Measurements from ENCODE around the gene GABRB1. TPM values are rescaled to one million over a fixed set of nuclear protein-coding genes. Genes with fewer than 3 reads are reported as not detected.

Gene GABRB1
- total RNA-seq, 1 donor from 2014 or later = 4.0 TPM

- Histone ChIP-seq H3K27me3 (ENCODE audit: low read depth) (no peaks in the 10 kb centered on the region), H3K4me3 (no peak overlapping the region)
These were observed 20.4 kb upstream of the GABRB1 start for GRCh38 chr4:47010912-47011446.

GRCh38 chr4:47012676-47013075, 18.7 kb upstream of the GABRB1 start:
- Histone ChIP-seq H3K36me3 (no peaks in the 10 kb centered on the region), H3K4me3 (no peak overlapping the region), H3K4me1 (peaks cover 12% of the 10 kb centered on the region), H3K27me3 (ENCODE audit: low read depth) (no peaks in the 10 kb centered on the region), H3K27ac (replicated peaks) (no peak overlapping the region), H3K9me3 (replicated peaks) (peaks cover 6% of the 10 kb centered on the region)
- no peak for DNase-seq
- intact Hi-C loops (cut with micrococcal nuclease) = no loop called here
- TF ChIP-seq CTCF (IDR thresholded peaks at IDR 0.05; ENCODE audit: borderline replicate concordance) = no peak

More at GRCh38 chr4:47010912-47011446, 20.4 kb upstream of the GABRB1 start:
- Histone ChIP-seq H3K9me3 (replicated peaks) (peaks cover 6% of the 10 kb centered on the region), H3K36me3 (no peaks in the 10 kb centered on the region), H3K27ac (replicated peaks) (peak overlapping the region; percentile 28), H3K4me1 (peaks cover 12% of the 10 kb centered on the region)
- no peak for DNase-seq
- intact Hi-C loops (cut with micrococcal nuclease) = no loop called here
- TF ChIP-seq CTCF (IDR thresholded peaks at IDR 0.05; ENCODE audit: borderline replicate concordance) = no peak

DNA sequence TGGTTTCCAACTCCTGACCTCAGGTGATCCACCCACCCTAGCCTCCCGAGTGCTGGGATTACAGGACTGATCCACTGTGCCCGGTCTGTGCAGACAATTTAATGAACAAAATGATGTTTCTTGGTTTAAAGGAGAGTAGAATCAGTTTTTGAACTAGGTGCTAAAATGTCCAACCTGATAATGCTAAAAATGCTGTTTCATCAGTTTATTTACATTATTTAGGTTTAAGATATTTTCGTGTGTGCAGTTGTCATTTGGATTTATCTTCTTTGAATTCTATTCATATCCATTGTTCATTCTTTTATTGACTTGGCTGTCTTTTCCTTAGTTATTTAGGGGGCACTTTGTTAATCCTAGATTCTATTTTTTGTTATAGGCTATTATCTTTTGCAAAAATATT, 18.0 kb upstream of the GABRB1 start:
- H3K27ac ChIP-seq (replicated peaks) = no peak overlapping the region
- H3K36me3 ChIP-seq = no peaks in the 10 kb centered on the region
- DNase-seq = no peak
- no peak overlapping the region for H3K4me3 ChIP-seq
- H3K9me3 ChIP-seq (replicated peaks) = peaks cover 6% of the 10 kb centered on the region
- no peaks in the 10 kb centered on the region for H3K27me3 ChIP-seq (ENCODE audit: low read depth)
- TF ChIP-seq CTCF (IDR thresholded peaks at IDR 0.05; ENCODE audit: borderline replicate concordance) = no peak
- intact Hi-C loops (cut with micrococcal nuclease) = no loop called here
- H3K4me1 ChIP-seq = peaks cover 12% of the 10 kb centered on the region

- DNase-seq = no peak
- H3K4me1 ChIP-seq = no peaks in the 10 kb centered on the region
- TF ChIP-seq CTCF (IDR thresholded peaks at IDR 0.05; ENCODE audit: borderline replicate concordance) = no peak
- H3K4me3 ChIP-seq = no peak overlapping the region
- intact Hi-C loops (cut with micrococcal nuclease) = no loop called here
- H3K27me3 ChIP-seq (ENCODE audit: low read depth) = no peaks in the 10 kb centered on the region
- no peak overlapping the region for H3K27ac ChIP-seq (replicated peaks)
- no peaks in the 10 kb centered on the region for H3K36me3 ChIP-seq
- H3K9me3 ChIP-seq (replicated peaks) = no peaks in the 10 kb centered on the region
These were observed 14.3 kb upstream of the GABRB1 start for GRCh38 chr4:47017081-47017480.

DNA sequence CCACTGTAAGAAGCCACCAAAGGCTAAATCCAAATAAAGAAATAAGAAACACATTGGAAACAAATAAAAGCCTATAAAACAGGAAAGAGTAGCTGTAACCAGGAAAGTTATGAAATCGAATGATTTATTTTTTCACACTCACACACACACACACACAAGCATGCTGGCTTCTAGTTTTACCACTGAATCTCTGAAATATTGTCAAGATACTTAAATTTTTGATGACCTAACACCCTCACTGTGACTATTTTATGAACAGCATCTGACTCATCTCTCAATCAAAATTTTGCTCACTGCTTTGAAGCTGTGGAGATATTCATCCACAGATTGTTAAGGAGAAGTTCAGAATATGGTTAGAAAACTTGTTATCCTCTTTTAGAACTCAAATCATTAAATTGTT, 13.9 kb upstream of the GABRB1 start:
- no peak overlapping the region for H3K27ac ChIP-seq (replicated peaks)
- no peak overlapping the region for H3K4me3 ChIP-seq
- no peak for TF ChIP-seq CTCF (IDR thresholded peaks at IDR 0.05; ENCODE audit: borderline replicate concordance)
- intact Hi-C loops (cut with micrococcal nuclease) = no loop called here
- no peaks in the 10 kb centered on the region for H3K9me3 ChIP-seq (replicated peaks)
- no peaks in the 10 kb centered on the region for H3K4me1 ChIP-seq
- no peak for DNase-seq
- H3K36me3 ChIP-seq = no peaks in the 10 kb centered on the region
- no peaks in the 10 kb centered on the region for H3K27me3 ChIP-seq (ENCODE audit: low read depth)
